Right atrium auricular region (tissue), 2 donors: ENCODE measurements around the gene PSTK. TPM values are rescaled to one million over a fixed set of nuclear protein-coding genes. Genes with fewer than 3 reads are reported as not detected.

ENCODE experiments used
- DNase-seq: peaks from one replicate; pipeline ENCODE4 v3.0.0-alpha.2; 2019; ENCODE audit warnings: low spot score
- H3K27ac ChIP-seq, 2 donors: fragments of 200-600 bp; sonication (generic); 1 replicate in 1 of 2; 2 replicates in 1 of 2; pipeline ENCODE4 v1.5.1; 2016 to 2019
- H3K27me3 ChIP-seq, 2 donors: fragments of 200-600 bp; sonication (generic); one replicate each; pipeline versions ENCODE4 v1.5.1 to v1.6.0; 2017 to 2019
- H3K36me3 ChIP-seq: fragments of 200-600 bp; sonication (generic); one replicate; pipeline ENCODE4 v1.5.1; 2016
- H3K4me1 ChIP-seq, 2 donors: fragments of 200-600 bp; sonication (generic); one replicate each; pipeline versions ENCODE4 v1.5.1 to v1.6.0; 2017 to 2019
- H3K4me3 ChIP-seq, 2 donors: fragments of 200-600 bp; sonication (generic); 1 replicate in 1 of 2; 2 replicates in 1 of 2; pipeline ENCODE4 v1.5.1; 2017 to 2019; ENCODE audit warnings: mild to moderate bottlenecking in 1 of 2, moderate library complexity in 1 of 2
- H3K9me3 ChIP-seq, 2 donors: fragments of 200-600 bp; sonication (generic); one replicate each; pipeline ENCODE4 v1.5.1; 2019
- total RNA-seq, 2 donors: library from RNA; depleted of rRNA; stranded (reverse); fragments of >200 nt; gene quantifications; one replicate each; pipeline ENCODE4 v1.1.0, GENCODE V29; 2016
- TF ChIP-seq, protein P1 (sequence below), 2 donors: fragments of 200-600 bp; sonication (generic); IDR thresholded peaks; one replicate each; pipeline ENCODE4 v1.5.1; 2019; ENCODE audit warnings: antibody characterized with exemption in 2 of 2

Gene PSTK
- total RNA-seq, 2 donors from 2014 or later, result 3.0 to 5.9 TPM

DNA sequence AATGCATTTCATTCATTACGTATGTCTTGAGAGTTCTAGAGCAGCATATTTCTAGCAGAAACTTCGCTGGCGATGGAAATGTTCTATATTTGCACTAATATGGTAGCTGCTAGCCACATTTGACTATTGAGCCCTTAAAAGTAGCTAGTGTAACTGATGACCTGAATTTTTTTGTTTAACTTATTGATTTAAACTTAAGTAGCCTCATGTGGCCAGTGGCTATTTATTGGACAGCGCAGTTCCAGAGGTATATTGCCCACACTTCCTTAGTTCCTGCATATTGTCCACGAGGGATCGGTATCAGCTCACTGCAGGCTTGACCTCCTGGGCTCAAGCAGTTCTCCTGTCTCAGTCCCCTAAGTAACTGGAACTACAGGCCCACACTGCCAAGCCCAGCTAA lies 3.7 kb downstream of the PSTK start:
- Histone ChIP-seq H3K36me3 (no peaks in the 10 kb centered on the region), H3K27me3 (no peaks in the 10 kb centered on the region), H3K27ac (no peak overlapping the region), H3K9me3 (no peaks in the 10 kb centered on the region), H3K4me1 (peaks cover 0 to 15% of the 10 kb centered on the region in 2 donors), H3K4me3 (no peak overlapping the region)
- TF ChIP-seq, protein P1, sequence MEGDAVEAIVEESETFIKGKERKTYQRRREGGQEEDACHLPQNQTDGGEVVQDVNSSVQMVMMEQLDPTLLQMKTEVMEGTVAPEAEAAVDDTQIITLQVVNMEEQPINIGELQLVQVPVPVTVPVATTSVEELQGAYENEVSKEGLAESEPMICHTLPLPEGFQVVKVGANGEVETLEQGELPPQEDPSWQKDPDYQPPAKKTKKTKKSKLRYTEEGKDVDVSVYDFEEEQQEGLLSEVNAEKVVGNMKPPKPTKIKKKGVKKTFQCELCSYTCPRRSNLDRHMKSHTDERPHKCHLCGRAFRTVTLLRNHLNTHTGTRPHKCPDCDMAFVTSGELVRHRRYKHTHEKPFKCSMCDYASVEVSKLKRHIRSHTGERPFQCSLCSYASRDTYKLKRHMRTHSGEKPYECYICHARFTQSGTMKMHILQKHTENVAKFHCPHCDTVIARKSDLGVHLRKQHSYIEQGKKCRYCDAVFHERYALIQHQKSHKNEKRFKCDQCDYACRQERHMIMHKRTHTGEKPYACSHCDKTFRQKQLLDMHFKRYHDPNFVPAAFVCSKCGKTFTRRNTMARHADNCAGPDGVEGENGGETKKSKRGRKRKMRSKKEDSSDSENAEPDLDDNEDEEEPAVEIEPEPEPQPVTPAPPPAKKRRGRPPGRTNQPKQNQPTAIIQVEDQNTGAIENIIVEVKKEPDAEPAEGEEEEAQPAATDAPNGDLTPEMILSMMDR (IDR thresholded peaks at IDR 0.05), result no peak
- DNase-seq, result no peak

DNA sequence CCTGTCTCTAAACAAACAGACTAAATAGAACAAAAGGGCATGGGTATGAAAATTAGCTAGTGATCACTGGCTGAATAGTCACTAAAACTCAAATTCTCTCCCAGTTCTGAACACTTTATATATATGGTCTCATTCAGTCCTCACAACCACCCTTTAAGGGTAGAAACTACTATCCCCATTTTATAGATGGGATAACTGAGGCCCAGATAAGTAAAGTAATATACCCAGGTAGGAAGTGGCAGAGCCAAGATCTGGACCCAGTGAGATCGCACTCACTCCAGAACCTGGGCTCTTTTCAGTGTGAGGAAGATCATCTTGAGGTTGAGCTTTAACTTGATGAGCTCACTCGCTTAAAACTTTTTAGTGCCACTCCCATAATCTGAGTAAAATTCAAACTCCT lies 4.5 kb downstream of the PSTK start:
- H3K27ac ChIP-seq, result no peak overlapping the region
- peaks cover 0 to 11% of the 10 kb centered on the region in 2 donors for H3K4me1 ChIP-seq
- no peaks in the 10 kb centered on the region for H3K27me3 ChIP-seq
- DNase-seq, result no peak
- no peaks in the 10 kb centered on the region for H3K9me3 ChIP-seq
- TF ChIP-seq, protein P1 (IDR thresholded peaks at IDR 0.05), result no peak
- no peak overlapping the region for H3K4me3 ChIP-seq
- no peaks in the 10 kb centered on the region for H3K36me3 ChIP-seq

DNA sequence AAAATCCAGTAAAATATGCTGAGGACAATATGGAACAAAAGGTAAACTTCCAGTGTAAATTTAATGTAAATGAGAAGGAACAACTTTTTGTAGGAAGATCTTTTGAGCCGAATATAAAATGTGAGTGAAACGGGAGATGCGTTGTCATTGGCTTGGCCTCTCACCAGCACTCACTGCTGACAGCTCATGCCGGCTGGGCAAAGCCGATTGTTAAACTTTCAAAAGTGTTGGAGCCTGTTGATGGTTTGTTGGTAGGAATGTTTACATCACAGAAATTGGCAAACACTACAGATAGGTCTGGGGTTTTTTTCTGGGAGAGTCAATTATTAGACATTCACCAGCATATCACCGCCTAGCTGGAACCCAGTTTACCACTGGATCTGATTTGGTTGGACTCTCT lies 6.1 kb downstream of the PSTK start:
- no peaks in the 10 kb centered on the region for H3K9me3 ChIP-seq
- H3K4me1 ChIP-seq, result no peaks in the 10 kb centered on the region
- no peak overlapping the region for H3K4me3 ChIP-seq
- no peak overlapping the region for H3K27ac ChIP-seq
- no peaks in the 10 kb centered on the region for H3K27me3 ChIP-seq
- no peaks in the 10 kb centered on the region for H3K36me3 ChIP-seq
- no peak for DNase-seq
- TF ChIP-seq, protein P1 (IDR thresholded peaks at IDR 0.05), result no peak

DNA sequence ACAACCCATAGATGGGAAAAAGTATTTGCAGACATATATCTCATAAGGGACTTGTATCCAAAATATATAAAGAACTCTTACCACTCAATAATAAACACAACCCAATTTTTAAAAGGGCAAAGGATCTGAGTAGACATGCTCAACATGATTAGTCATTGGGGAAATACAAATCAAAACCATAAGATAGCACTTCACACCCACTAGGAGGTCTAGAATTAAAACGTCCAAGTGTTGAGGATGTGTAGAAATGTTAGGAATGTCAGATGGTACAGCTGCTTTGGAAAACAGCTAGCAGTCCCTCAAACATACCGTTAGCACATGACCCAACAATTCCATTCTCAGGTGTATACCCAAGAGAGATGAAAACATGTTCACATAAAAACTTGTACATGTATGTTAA lies 8.3 kb downstream of the PSTK start:
- peaks cover 9% of the 10 kb centered on the region for H3K36me3 ChIP-seq
- no peaks in the 10 kb centered on the region for H3K27me3 ChIP-seq
- DNase-seq, result no peak
- TF ChIP-seq, protein P1 (IDR thresholded peaks at IDR 0.05), result no peak
- no peak overlapping the region for H3K4me3 ChIP-seq
- H3K9me3 ChIP-seq, result no peaks in the 10 kb centered on the region
- no peaks in the 10 kb centered on the region for H3K4me1 ChIP-seq
- no peak overlapping the region for H3K27ac ChIP-seq

DNA sequence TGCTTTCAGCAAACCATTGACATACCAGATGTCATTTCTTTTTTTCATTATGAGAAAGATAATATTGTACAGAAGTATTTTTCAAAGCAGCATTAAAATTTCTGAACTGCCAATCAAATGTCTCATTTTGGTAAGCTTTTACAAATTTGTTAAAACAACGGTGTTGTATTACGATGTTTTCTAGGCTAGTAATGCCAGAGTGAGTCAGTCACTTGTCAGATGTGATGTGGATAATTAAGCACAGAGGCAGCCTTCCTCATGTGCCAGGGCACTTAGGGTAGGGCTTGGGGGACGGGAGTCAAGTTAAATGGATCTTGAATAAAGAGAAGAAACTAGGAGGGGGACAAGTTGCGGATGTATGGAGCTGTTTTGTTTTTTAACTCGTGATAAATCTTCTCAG lies 10.1 kb downstream of the PSTK start:
- TF ChIP-seq, protein P1 (IDR thresholded peaks at IDR 0.05), result no peak
- no peak for DNase-seq
- Histone ChIP-seq H3K4me1 (no peaks in the 10 kb centered on the region), H3K27me3 (no peaks in the 10 kb centered on the region), H3K4me3 (no peak overlapping the region), H3K36me3 (peaks cover 26% of the 10 kb centered on the region), H3K9me3 (no peaks in the 10 kb centered on the region), H3K27ac (no peak overlapping the region)

DNA sequence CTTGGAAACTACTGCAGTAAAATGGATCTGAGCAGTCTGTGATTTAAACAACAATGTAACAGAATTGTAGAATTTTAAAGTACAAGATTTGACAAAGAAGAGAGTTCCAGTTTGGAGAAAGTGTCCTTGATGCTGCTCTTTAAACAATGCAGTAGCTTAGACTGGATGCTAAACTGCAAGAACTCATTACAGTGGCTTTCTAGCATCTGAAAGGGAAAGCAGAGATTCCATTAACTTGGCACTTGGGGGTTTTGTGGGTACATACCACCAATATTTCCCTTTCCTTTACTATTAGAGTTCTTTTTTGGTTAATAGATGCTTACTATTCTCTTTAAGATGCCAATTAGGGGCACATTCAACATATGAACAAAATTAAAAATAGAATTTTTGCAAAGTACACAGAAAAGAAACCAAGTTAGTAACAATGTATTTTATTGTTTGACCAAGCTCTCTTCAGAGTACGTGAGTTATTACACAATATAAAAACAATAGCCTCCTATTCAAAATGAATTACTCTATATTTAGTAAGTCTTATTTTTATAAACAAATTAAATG lies 11.9 kb downstream of the PSTK start:
- no peak for DNase-seq
- TF ChIP-seq, protein P1 (IDR thresholded peaks at IDR 0.05), result no peak
- Histone ChIP-seq H3K36me3 (peaks cover 37% of the 10 kb centered on the region), H3K4me3 (no peak overlapping the region), H3K9me3 (no peaks in the 10 kb centered on the region), H3K4me1 (no peaks in the 10 kb centered on the region), H3K27ac (no peak overlapping the region), H3K27me3 (no peaks in the 10 kb centered on the region)
